Retina (tissue), 1 donor: Measurements from ENCODE around the gene SPEM2.
A peak's percentile ranks its signal among the peaks of the same experiment; 100 is the strongest.

Source experiments
- DNase-seq: peaks from one replicate; pipeline ENCODE4 v3.0.0-alpha.2; 2016

The SPEM2 gene

DNA sequence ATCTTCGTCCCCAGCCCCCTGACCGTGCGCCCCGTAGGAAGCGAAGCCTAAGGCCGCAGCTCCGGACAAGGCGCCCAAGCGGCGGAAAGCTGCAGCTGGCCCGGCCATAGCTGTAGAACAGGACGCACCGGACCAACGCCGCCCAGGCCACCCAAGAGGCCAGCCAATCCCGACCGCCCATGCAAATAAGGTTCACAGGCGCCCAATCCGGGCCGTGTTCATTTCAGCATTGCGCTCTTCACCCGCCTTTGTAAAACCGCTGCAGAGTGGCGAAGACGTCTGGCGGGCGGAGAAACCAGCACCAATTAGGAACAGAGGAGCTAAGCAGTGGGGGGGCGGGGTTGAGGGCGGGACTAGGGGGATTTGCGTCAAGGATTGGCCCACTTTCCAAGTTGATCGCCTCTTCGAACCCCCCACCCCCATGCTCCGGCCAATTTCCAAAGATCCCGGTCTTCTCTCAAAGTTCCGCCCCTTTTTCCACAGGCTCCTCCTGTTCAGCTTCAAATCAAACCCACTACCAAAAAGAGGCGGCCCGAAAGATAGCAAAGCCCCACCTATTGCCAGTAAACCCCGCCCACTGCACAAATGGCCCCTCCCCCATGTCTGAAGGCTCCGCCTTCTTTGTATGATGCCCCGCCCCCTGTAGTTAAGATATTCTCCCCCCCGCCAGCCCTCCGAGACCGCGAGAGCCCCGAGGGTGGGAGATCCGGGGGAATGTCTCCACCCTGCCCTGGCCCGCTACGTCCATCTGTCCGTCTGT lies 21.3 kb upstream of the SPEM2 start, which contains the start of gene TMEM256:
TSS of gene TMEM256 (minus strand) at position 121 of the 760 bp plus-strand sequence. CDS start at position 108, 13 bp downstream.
- peak; percentile 98 for DNase-seq

DNA sequence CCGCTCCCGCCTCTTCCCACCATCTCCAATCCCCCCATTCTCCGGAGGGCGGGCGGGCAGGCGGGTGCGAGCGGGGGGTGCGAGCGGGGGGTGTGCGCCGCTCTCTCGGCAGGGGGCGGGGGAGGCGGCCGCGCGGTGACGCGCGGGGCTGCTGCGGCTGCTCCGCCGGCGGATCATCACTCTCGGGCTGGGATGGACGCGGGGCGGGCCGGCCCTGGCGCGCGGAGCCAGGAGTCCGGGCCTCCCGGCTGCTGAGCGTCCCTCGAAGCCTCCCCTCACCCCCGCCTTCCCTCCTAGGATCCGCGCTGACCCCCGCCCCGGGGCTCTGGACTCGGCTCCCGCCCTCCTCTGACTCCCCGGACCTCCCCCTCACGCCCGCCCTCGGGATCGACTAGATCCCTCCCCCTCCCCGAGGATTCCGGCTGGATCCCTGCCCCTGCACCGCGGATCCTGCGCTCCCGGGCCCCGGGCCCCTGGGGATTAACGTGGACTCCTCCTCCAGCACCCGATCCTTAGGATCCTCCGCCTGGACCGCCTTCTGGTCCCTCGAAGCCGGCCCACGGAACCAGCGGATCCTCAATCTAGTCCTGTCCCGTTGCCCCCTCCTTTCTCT lies 20.6 kb upstream of the SPEM2 start:
- peak; percentile 47 for DNase-seq

DNA sequence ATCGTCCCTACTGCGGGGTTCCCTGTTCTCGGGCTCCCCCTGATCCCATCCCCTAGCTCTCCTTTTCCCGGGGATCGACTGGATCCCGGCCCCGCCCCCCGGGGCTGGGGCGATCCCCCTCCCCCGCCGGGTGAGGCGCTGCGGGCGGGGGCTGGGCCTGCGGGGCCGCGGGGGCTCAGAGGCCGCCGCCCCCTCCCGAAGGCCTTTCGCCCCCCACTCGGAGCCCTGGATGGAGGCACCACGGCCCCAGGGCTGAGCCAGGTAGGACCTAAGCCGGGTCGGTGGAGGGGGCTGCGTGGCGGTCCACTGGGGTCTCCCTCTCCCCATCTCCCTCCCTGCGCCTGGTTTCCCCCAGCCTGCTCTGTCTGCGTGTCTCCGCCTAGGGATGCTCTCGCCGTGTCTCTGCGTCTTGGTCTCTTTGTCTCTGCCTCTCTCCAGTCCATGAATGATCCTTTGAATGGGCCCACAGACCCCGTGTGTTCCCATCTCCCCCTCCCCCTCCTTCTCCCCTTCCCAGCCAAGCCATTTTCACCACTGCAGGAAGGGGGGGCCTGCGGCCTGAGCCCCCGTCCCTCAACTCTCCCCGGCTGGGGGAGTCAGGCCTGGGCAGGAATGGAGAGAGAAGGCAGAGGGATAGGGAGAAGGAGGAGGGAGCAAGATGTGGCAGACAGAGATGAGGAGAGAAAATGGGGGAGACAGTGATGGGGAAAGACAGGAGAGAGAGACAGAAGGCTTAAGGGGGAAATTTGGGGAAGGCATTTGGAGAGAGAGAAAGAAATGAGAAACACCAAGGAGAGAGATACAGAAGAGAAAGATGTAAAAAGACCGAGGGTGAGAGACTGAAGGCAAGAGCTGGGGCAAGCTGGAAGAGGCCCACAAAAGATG lies 19.8 kb upstream of the SPEM2 start:
- DNase-seq: peak; percentile 61

DNA sequence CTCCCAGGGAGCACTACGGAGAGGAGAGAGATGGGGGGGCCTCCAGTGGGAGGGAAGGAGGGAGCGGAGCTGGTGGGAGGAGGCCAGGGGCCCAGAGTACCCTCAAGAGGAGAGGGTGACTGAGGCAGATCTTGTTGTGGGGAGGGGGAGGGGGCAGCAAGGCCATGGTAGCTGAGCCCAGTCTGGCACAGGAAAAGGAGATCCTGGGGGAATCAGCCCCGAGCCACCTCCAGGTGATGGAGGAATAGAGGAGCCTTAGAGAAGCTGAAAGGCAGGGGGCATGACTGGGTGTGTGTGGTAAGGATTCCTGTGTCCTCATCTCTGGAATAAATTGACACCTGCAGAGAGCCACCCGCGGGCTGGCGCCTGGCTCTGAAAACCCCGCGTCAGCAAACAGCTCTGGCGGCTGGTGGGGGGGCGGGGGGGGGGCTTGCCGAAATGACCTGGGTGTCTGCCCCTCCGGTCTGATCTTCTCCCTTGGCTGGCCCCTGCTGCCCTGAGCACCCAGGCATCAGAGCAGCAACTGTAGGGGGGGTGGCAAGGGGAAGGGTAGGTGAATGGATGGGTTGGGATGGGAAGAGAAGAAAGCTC lies 19.1 kb upstream of the SPEM2 start:
- DNase-seq: peak; percentile 49

DNA sequence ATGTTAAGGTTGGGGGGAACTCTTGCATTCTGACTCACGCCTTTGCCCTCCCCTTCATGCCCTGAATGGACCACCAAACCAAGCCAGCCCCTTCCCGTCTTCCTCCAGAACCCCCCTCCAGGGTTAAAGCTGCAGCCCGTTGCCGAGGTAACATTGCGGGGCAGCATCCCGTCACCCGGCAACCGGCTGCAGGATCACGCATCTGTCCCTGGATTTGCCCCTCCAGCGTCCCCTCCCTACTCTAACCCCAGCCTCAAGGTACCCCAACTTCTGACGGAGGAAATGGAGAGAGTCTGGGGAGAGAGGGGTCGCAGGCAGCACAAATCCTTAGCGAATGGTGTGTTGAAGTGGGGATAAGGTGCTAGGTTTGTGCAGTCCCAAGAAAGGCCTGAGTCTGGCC lies 18.3 kb upstream of the SPEM2 start:
- peak; percentile 37 for DNase-seq

DNA sequence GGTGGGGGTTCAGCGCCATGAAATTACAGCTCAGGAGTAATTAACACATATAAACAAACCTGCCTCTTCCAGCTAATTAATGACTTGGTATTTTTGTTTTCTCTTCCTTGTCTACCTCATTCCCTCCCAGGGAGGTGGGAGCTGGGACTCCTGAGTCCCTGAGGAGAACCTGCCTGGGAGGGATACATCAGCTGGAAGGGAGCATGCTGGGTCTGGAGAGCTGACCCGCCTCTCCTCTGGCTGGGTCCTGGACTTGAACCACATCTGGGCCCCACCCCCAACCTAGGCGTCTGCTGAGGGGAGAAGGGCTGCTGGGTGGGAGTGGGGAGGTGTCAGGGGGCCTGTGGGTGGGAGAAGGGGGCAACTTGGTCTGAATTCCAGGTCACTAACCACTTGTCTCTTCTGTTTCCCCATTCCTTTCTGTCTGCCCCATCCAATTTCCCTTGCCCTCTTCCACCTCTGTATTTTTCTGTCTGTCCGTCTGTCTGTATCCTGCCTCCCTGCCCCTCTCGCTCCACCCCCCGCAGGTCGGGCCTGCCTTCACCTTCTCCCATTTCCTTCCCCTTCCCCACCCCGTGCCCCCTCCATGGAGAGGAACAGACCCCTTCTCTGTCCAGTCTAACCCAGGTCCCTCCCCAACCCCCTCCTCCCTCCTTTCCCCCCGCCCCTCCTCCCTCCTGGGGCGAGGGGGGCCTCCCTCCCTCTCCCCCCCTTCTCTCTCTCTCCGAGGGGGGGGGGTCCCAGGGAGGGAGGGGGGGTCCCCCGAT lies 17.7 kb upstream of the SPEM2 start, which contains the start of gene NLGN2:
TSS of gene NLGN2 (plus strand) at position 361 of the 767 bp plus-strand sequence. CDS start 411 bp downstream, outside the sequence.
- DNase-seq: no peak

DNA sequence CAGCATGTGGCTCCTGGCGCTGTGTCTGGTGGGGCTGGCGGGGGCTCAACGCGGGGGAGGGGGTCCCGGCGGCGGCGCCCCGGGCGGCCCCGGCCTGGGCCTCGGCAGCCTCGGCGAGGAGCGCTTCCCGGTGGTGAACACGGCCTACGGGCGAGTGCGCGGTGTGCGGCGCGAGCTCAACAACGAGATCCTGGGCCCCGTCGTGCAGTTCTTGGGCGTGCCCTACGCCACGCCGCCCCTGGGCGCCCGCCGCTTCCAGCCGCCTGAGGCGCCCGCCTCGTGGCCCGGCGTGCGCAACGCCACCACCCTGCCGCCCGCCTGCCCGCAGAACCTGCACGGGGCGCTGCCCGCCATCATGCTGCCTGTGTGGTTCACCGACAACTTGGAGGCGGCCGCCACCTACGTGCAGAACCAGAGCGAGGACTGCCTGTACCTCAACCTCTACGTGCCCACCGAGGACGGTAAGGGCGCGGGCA lies 17.1 kb upstream of the SPEM2 start:
- no peak for DNase-seq

DNA sequence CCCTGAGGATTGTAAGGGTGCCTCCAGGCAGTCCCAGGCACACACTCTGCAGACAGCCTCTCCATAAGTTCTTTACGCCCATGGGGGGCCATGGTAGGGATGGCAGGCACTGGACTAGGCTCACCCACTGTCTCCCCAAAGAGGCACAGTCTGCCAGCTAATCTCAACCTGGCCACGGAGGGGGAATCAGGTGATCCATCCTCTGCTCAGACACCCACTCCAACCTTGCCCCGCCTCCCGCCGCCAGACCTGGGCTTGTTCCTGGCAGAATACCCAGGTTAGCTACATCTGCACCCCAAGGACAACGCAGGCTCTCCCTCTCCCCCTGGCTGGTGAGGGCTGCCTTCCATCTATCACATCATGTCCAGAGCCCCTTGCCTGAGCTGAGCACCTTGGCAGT lies 16.6 kb upstream of the SPEM2 start:
- no peak for DNase-seq

DNA sequence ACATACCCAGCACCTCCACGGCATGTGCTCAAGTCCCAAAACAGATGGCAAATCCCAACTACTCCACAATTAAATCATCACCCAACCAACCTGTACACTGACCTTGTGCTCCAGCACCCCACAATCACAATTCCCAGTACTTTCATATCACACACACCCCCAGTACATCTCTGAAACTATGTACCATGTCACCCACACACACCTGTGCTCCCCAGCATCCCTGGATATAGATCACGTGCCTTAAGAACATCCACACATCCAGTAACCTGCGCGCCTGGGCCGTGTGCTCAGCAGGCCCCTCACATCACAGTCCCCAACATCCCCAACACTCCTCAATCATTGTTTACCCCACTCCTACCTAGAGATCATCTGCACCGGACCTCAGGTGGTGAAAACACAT lies 15.7 kb upstream of the SPEM2 start:
- DNase-seq: no peak

DNA sequence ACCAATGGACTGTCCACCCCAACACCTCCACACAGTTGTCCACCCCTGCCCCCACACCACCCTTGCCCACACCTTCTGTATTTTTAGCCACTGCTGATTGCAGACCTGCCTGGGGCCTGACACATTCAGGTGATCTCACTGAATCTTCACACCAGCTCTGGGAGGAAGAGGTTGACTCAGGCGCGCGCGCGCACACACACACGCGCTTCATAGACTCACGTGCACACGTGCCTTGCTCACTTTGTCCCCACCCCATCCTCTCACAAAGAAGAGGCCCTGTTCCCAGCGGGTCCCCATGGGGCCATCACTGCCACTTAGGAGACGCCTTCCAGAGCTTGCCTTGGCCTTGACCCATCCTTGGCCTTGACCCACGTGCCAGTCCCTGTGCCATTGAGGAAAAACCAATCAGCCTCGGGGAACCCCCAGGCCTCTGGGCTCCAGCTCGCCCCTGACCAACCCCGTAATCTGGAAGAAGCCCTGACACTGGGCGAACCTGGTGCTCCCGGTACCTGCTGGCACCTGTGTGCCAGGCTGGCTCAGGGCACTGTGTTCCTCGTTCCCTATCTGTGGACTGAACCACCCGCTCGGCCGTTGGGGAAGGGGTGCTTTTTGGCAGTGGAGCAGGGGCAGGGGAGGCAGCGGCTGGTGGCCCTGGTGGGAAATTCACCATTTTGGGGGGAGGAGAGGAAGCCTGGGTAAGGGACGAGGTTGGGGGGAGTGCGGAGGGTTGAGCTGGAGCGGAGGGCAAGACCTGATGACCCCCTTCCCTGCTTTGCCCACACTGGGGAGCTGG lies 14.6 kb upstream of the SPEM2 start:
- DNase-seq: no peak

DNA sequence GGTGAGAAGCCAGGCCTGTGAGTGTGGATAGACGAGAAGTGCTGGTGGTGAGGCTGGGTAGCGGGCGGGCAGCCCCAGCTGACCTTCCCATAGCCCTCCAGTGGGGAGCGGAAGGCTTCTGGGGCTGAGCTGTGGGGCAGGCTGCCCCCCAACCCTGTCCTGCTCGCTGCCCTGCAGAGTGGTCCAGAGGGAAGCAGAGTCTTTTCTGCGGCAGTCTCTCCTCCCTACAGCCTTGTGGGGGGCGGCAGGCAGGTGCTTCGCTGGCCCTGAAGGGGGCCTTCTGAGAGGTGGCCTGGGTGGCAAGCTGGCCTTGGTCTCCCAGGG lies 14.0 kb upstream of the SPEM2 start:
- no peak for DNase-seq

DNA sequence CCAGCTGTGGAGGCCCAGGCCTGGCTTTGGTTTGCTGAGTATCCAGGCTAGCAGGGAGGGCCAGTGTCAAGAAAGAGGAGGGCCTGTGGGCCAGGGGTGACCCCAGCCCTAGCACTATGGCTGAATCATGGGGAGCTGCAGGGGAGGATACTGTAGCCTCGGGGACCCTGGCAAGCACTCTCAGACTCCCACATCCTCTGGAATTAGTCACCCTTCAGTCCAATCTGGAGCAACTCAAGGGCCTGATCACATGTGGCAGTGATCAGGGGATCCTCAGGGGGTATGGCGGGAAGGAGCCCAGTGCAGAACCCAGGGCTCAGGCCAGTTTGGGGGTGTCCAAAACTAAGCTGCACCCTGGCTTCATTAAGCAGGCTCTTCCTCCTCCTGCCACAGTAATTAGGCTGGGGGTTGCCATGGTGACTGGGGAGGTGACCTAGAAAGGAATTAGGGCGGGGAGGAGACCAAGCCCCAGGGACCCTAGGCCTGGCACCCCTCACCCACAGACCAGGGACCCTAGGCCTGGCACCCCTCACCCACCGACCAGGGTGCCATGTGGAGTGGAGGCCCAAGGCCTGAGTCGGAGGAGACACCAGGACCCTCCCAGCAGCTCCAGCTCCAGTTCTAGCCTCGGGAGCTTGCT lies 11.9 kb upstream of the SPEM2 start:
- DNase-seq: peak; percentile 58

DNA sequence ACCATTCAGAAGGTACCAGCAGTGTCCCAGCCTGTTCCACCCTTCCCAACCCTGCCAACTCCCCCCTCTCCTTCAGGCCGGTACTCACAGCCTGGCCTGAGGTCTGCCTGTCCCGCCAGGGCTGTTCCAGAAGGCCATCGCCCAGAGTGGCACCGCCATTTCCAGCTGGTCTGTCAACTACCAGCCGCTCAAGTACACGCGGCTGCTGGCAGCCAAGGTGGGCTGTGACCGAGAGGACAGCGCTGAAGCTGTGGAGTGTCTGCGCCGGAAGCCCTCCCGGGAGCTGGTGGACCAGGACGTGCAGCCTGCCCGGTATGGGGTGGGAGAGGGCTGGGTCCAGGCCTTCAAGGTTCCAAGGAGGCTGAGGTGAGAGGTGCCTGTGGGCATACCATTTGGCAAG lies 10.6 kb upstream of the SPEM2 start:
- no peak for DNase-seq

DNA sequence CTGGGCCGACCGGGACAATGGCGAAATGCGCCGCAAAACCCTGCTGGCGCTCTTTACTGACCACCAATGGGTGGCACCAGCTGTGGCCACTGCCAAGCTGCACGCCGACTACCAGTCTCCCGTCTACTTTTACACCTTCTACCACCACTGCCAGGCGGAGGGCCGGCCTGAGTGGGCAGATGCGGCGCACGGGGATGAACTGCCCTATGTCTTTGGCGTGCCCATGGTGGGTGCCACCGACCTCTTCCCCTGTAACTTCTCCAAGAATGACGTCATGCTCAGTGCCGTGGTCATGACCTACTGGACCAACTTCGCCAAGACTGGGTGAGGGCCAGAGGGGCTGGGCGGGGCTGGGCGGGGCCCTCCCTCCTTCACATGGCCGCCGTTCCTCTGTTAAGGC lies 9.6 kb upstream of the SPEM2 start:
- DNase-seq: no peak

DNA sequence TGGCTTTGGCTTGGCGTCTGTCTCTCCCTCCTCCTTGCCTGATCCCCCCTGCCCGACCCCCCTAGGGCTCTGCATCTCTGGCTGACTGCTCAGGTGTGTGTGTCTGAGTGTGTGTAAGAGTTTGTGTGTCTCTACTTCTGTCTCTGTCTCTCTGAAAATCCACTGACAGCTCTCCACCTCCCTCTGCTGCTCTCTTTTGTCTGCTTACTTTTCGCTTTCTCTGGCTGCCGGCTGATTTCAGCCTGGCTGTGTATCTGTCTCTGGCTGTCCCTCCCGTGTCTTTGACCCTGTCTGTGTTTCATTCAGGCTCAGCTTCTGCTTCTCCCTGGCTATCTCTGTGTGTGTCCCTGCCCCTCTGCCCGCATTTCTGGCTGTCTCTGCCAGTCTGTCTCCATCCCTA lies 9.1 kb upstream of the SPEM2 start:
- DNase-seq: no peak

DNA sequence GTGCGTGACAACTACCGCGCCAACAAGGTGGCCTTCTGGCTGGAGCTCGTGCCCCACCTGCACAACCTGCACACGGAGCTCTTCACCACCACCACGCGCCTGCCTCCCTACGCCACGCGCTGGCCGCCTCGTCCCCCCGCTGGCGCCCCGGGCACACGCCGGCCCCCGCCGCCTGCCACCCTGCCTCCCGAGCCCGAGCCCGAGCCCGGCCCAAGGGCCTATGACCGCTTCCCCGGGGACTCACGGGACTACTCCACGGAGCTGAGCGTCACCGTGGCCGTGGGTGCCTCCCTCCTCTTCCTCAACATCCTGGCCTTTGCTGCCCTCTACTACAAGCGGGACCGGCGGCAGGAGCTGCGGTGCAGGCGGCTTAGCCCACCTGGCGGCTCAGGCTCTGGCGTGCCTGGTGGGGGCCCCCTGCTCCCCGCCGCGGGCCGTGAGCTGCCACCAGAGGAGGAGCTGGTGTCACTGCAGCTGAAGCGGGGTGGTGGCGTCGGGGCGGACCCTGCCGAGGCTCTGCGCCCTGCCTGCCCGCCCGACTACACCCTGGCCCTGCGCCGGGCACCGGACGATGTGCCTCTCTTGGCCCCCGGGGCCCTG lies 8.3 kb upstream of the SPEM2 start:
- DNase-seq: no peak

DNA sequence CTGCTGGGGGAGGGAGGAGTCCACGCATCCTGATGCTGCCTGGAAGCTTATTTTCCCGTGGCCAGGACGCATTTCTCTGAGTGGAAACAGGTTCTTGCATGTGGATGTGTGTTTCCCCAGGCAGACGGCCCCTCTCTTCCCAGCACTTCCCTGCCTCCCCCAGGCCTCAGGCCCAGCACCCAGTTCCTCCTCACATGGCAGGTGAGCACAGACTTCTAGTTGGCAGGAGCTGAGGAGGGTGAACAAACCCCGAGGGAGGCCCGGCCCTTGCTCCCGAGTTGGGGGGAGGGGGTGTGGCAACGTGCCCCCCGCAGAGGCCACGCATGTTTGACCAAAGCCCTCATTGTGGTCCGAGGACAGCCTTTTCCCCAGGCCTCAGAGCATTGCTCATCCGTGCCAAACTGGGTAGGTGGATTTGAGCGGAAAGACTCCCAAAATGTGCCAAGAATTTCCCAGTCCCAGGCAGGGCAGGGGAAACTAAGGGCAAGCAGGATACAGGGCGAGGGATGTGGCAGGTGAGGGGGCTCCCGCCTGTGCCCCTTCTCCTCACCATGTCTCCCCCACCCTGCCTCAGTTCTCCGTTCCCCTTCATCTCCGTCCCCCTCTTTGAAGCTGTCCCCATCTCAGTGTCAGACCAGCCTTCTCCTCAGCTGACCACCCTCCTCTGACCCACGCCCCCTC lies 6.8 kb upstream of the SPEM2 start:
- no peak for DNase-seq

DNA sequence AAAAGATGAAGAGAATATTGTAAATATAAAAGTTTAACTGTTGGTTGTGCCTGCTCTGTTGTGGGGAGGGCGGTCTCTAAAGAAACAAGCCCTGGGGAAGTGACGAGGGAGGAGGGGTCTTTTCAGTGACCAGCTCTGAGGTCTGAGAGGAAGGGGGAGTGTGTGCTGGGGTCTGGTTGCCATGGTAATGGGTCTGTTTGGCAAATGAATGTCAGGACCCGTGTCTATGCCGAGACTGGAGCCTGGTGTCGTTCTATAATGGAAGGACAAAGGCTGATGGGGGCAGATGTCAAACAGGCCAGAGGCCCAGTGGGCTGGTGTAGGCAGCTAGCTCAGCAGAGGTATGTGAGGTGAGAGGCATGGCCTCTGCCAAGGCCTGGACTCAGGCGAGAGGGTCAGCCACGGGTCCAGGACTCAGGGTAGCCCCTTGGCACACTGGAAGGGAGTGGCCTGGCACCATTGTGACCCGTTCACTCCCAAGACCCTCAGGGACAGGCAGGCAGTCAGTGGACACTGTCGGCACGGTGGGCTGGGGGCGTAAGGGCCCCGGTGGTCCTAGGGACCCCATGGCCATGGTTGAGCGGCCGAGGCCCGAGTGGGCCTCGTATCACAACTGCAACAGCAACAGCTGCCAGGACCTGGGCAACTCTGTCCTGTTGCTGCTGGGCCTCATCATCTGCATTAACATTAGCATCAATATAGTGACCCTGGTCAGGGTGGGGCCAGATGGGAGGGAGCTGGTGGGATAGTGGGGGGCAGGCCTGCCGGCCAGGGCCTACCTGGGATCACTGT lies 5.4 kb upstream of the SPEM2 start, which contains the start of gene SPEM1:
TSS of gene SPEM1 (plus strand) at position 506 of the 792 bp plus-strand sequence. CDS start at position 567, 61 bp downstream.
- DNase-seq: peak; percentile 53

DNA sequence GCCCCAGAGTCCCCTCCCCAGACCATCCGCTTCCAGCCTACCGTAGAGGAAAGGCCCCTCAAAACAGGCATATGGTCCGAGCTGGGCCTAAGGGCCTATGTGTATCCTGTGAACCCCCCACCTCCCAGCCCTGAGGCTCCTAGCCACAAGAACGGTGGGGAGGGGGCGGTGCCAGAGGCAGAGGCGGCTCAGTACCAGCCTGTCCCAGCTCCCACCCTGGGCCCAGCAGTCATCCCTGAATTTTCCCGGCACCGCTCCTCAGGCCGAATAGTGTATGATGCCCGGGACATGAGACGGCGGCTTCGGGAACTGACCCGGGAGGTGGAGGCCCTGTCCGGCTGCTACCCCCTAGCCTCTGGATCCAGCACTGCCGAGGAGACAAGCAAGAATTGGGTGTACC lies 4.2 kb upstream of the SPEM2 start:
- DNase-seq: no peak
